MM.1S (cell line): ENCODE measurements around the gene NFATC3.

Experiments
- DNase-seq: peaks from one replicate; pipeline ENCODE4 v3.0.0-alpha.2; 2015
- H2AFZ ChIP-seq: fragments of 300-600 bp; sonication (generic); 2 replicates; pipeline ENCODE4 v1.6.0; 2016; ENCODE audit warnings: antibody characterized with exemption, low read length
- H3F3A ChIP-seq: fragments of 300-600 bp; sonication (generic); 2 replicates; pipeline ENCODE4 v1.6.1; 2016; ENCODE audit warnings: mild to moderate bottlenecking, antibody characterized with exemption, low read length, moderate library complexity, mixed read lengths; ENCODE audit not compliant: insufficient read depth
- H3K27ac ChIP-seq: fragments of 300-600 bp; sonication (generic); 2 replicates; pipeline ENCODE4 v1.5.1; 2016; ENCODE audit warnings: mild to moderate bottlenecking, low read length
- H3K27me3 ChIP-seq: fragments of 300-600 bp; sonication (generic); replicated peaks from 2 replicates; pipeline ENCODE4 v1.6.0; 2016; ENCODE audit warnings: low read length; ENCODE audit not compliant: insufficient read depth
- H3K36me3 ChIP-seq: fragments of 300-600 bp; sonication (generic); replicated peaks from 2 replicates; pipeline ENCODE4 v1.6.1; 2016; ENCODE audit warnings: mild to moderate bottlenecking, low read length, mixed read lengths; ENCODE audit not compliant: insufficient read depth
- H3K4me1 ChIP-seq: fragments of 300-600 bp; sonication (generic); 2 replicates; pipeline ENCODE4 v1.6.1; 2016; ENCODE audit warnings: low read length, mixed read lengths
- H3K4me2 ChIP-seq: fragments of 300-600 bp; sonication (generic); 2 replicates; pipeline ENCODE4 v1.6.0; 2016; ENCODE audit warnings: low read depth, low read length
- H3K4me3 ChIP-seq: fragments of 300-600 bp; sonication (generic); 2 replicates; pipeline ENCODE4 v1.5.1; 2016; ENCODE audit warnings: low read length, mixed read lengths
- H3K79me2 ChIP-seq: fragments of 300-600 bp; sonication (generic); 2 replicates; pipeline ENCODE4 v1.6.1; 2016; ENCODE audit warnings: mixed run types, low read length, mixed read lengths
- H3K9ac ChIP-seq: fragments of 300-600 bp; sonication (generic); 2 replicates; pipeline ENCODE4 v1.6.1; 2016; ENCODE audit warnings: low read length, mixed read lengths
- H3K9me2 ChIP-seq: fragments of 300-600 bp; sonication (generic); replicated peaks from 2 replicates; pipeline ENCODE4 v1.6.1; 2016; ENCODE audit warnings: mild to moderate bottlenecking, low read length, mixed read lengths; ENCODE audit not compliant: insufficient read depth
- H3K9me3 ChIP-seq: fragments of 300-600 bp; sonication (generic); replicated peaks from 2 replicates; pipeline ENCODE4 v1.6.1; 2016; ENCODE audit warnings: mild to moderate bottlenecking, low read length, mixed read lengths; ENCODE audit not compliant: insufficient read depth
- H4K20me1 ChIP-seq: fragments of 300-600 bp; sonication (generic); 2 replicates; pipeline ENCODE4 v1.6.1; 2016; ENCODE audit warnings: mild to moderate bottlenecking, low read length, moderate library complexity, mixed read lengths; ENCODE audit not compliant: insufficient read depth
- CTCF ChIP-seq: fragments of 300-600 bp; sonication (generic); IDR thresholded peaks from 2 replicates; pipeline ENCODE4 v1.5.1; 2016; ENCODE audit warnings: antibody characterized with exemption, low read length, mixed read lengths
- EZH2 ChIP-seq: fragments of 300-600 bp; sonication (generic); optimal IDR thresholded peaks from 2 replicates; pipeline ENCODE3; 2017; ENCODE audit warnings: low read depth, mild to moderate bottlenecking, antibody characterized with exemption, low read length, mixed read lengths
- EZH2phosphoT487 ChIP-seq: fragments of 300-600 bp; sonication (generic); IDR thresholded peaks from 2 replicates; pipeline ENCODE4 v1.6.1; 2018; ENCODE audit warnings: antibody characterized with exemption, low read length

NFATC3 gene

GRCh38 chr16:68247400-68247799, 162.2 kb downstream of the NFATC3 start:
- Histone ChIP-seq H3K4me2 (peak overlapping the region; percentile 95), H3K27me3 (no peaks in the 10 kb centered on the region), H3K9me3 (no peaks in the 10 kb centered on the region), H3K4me1 (peaks cover 53% of the 10 kb centered on the region), H3F3A (peaks cover 27% of the 10 kb centered on the region), H2AFZ (no peak overlapping the region), H3K9ac (peak overlapping the region; percentile 74; the same call in 1 of the 2 replicates), H3K9me2 (no peaks in the 10 kb centered on the region), H3K79me2 (peaks cover 59% of the 10 kb centered on the region), H3K27ac (peak overlapping the region; percentile 22; the same call in 1 of the 2 replicates), H3K36me3 (no peaks in the 10 kb centered on the region), H4K20me1 (no peaks in the 10 kb centered on the region), H3K4me3 (peak overlapping the region; percentile 96)
- TF ChIP-seq EZH2phosphoT487 (no peak), EZH2 (no peak), CTCF (no peak)
- no peak for DNase-seq

GRCh38 chr16:68247932-68248331, 162.8 kb downstream of the NFATC3 start:
- Histone ChIP-seq H3K27ac (peak overlapping the region; percentile 22; the same call in 1 of the 2 replicates), H3K9me3 (no peaks in the 10 kb centered on the region), H3K9me2 (no peaks in the 10 kb centered on the region), H3K36me3 (no peaks in the 10 kb centered on the region), H3K9ac (peak overlapping the region; percentile 74; the same call in 1 of the 2 replicates), H4K20me1 (no peaks in the 10 kb centered on the region), H2AFZ (no peak overlapping the region), H3K4me2 (peak overlapping the region; percentile 95), H3F3A (peaks cover 32% of the 10 kb centered on the region), H3K79me2 (peaks cover 62% of the 10 kb centered on the region), H3K27me3 (no peaks in the 10 kb centered on the region), H3K4me1 (peaks cover 59% of the 10 kb centered on the region), H3K4me3 (peak overlapping the region; percentile 96)
- no peak for DNase-seq
- no peak for TF ChIP-seq EZH2phosphoT487
- no peak for TF ChIP-seq EZH2
- TF ChIP-seq CTCF, result no peak

DNA sequence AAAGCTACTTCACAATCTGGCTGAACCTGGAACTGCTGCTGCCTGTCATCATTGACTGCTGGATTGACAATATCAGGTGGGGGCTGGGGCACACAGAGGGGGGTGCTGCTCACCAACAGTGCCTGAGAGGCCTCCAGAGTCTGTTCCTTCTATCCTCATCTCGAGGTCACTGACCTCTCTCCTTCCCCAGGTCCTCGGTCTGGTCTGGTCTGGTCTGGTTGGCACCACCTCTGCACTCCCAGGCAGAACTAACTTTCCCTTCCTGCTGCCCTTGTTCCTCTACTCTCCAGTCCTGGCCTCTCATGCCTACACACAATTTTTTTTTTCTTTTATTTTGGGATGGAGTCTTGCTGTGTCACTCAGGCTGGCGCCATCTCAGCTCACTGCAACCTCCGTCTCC, 164.2 kb downstream of the NFATC3 start:
- no peak for TF ChIP-seq EZH2
- no peaks in the 10 kb centered on the region for H3K27me3 ChIP-seq
- no peaks in the 10 kb centered on the region for H3K9me3 ChIP-seq
- no peak for DNase-seq
- H2AFZ ChIP-seq, result no peak overlapping the region
- H3K4me2 ChIP-seq, result 0 out of 2 replicates have a peak overlapping the region, but pooled peaks have one; percentile 1
- H3K4me1 ChIP-seq, result peaks cover 72% of the 10 kb centered on the region
- H3K79me2 ChIP-seq, result peaks cover 71% of the 10 kb centered on the region
- peak overlapping the region; percentile 100; the same call in 1 of the 2 replicates for H3K27ac ChIP-seq
- H3K4me3 ChIP-seq, result no peak overlapping the region
- H3K9ac ChIP-seq, result no peak overlapping the region; the same call in 1 of the 2 replicates
- H3F3A ChIP-seq, result peaks cover 40% of the 10 kb centered on the region
- no peaks in the 10 kb centered on the region for H4K20me1 ChIP-seq
- H3K9me2 ChIP-seq, result no peaks in the 10 kb centered on the region
- H3K36me3 ChIP-seq, result no peaks in the 10 kb centered on the region

- no peaks in the 10 kb centered on the region for H4K20me1 ChIP-seq
Measured at GRCh38 chr16:68250951-68251350, 165.8 kb downstream of the NFATC3 start.

More at GRCh38 chr16:68250951-68251350, 165.8 kb downstream of the NFATC3 start:
- Histone ChIP-seq H3K27me3 (no peaks in the 10 kb centered on the region), H3K9me2 (no peaks in the 10 kb centered on the region), H3K4me3 (no peak overlapping the region; the same call in 1 of the 2 replicates), H3K36me3 (peaks cover 5% of the 10 kb centered on the region), H3F3A (peaks cover 46% of the 10 kb centered on the region), H3K9me3 (no peaks in the 10 kb centered on the region), H2AFZ (no peak overlapping the region), H3K4me2 (peak overlapping the region; percentile 97), H3K27ac (peak overlapping the region; percentile 100), H3K4me1 (peaks cover 87% of the 10 kb centered on the region), H3K9ac (peak overlapping the region; percentile 92), H3K79me2 (peaks cover 72% of the 10 kb centered on the region)
- TF ChIP-seq EZH2phosphoT487 (no peak), EZH2 (no peak), CTCF (no peak)
- peak; percentile 77 for DNase-seq
